ENCODE results near the gene OTUD3.

DNA sequence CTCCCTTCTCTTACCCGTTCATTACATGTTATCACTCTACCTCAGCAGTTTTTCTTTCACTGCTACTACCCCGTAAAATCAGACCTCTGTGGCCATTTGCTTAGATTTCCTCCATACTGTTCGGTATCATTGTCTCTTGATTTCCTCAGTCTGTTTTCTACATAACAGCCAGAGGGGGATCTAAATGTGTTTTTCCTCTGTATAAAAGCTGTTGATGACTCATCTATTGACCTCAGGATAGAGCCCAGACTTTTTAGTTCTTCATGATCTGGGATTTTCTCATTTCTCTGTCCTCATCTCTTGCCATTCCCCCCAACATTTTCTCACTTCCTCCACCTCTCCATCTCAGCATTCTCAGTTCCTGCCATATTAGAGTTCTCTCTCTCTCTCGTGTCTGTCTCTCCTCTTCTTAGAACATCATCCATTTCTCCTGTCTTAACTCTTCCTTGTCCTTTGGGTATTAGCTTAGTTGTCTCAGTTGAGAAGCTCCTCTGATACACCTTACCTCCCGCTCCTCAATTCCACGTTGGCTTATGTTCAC lies 10.5 kb downstream of the OTUD3 start:
- TF ChIP-seq, protein P1, sequence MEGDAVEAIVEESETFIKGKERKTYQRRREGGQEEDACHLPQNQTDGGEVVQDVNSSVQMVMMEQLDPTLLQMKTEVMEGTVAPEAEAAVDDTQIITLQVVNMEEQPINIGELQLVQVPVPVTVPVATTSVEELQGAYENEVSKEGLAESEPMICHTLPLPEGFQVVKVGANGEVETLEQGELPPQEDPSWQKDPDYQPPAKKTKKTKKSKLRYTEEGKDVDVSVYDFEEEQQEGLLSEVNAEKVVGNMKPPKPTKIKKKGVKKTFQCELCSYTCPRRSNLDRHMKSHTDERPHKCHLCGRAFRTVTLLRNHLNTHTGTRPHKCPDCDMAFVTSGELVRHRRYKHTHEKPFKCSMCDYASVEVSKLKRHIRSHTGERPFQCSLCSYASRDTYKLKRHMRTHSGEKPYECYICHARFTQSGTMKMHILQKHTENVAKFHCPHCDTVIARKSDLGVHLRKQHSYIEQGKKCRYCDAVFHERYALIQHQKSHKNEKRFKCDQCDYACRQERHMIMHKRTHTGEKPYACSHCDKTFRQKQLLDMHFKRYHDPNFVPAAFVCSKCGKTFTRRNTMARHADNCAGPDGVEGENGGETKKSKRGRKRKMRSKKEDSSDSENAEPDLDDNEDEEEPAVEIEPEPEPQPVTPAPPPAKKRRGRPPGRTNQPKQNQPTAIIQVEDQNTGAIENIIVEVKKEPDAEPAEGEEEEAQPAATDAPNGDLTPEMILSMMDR (IDR thresholded peaks at IDR 0.05; ENCODE audit: poor library complexity) = no peak
- no peak for TF ChIP-seq EZH2phosphoT487 (IDR thresholded peaks at IDR 0.05; ENCODE audit: low read depth, severe bottlenecking, unreplicated experiment)
- no peak for TF ChIP-seq EZH2 (IDR thresholded peaks at IDR 0.05; ENCODE audit: borderline replicate concordance)

Data from hepatocyte (in vitro differentiated cells).